Right ventricle myocardium inferior (tissue), 1 donor: ENCODE data around the gene BIVM. TPM values are rescaled to one million over a fixed set of nuclear protein-coding genes. Genes with fewer than 3 reads are reported as not detected.
A peak's percentile ranks its signal among the peaks of the same experiment; 100 is the strongest.

Source experiments
- ATAC-seq: fragments of 200-7000 bp; cut with Tn5 transposase; one replicate; pipeline ENCODE4 v1.9.1; 2020; ENCODE audit warnings: mild to moderate bottlenecking, moderate library complexity
- DNase-seq: peaks from one replicate; pipeline ENCODE4 v3.0.0; 2021; ENCODE audit errors: missing footprints
- intact Hi-C: fragments of 100-400 bp; cut with DNase I; formaldehyde crosslinking; loops from one replicate; pipeline ENCODE4 v1.11.0; 2022
- long read RNA-seq: library from polyadenylated mRNA; unstranded; transcript quantifications from one replicate; pipeline ENCODE4 v2.0.0, GENCODE V29; 2021
- total RNA-seq: library from RNA; stranded (reverse); fragmentation: NEBNext Ultra II Directional; extraction: Animal tissue kit (Norgen Biotek cat#: 25700); gene quantifications from one replicate; pipeline ENCODE4 v1.2.1, GENCODE V29; 2021
- donor health status: DM: no; HTN: yes; CAD: no; lungs with severe emphysema.

BIVM gene, protein sequence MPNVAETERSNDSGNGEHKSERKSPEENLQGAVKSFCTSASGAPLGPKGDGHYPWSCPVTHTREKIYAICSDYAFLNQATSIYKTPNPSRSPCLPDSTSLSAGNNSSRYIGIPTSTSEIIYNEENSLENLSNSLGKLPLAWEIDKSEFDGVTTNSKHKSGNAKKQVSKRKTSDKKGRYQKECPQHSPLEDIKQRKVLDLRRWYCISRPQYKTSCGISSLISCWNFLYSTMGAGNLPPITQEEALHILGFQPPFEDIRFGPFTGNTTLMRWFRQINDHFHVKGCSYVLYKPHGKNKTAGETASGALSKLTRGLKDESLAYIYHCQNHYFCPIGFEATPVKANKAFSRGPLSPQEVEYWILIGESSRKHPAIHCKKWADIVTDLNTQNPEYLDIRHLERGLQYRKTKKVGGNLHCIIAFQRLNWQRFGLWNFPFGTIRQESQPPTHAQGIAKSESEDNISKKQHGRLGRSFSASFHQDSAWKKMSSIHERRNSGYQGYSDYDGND
- 32.4 TPM for total RNA-seq
- long read RNA-seq, partial matches to known transcripts: 0 of 18 reads
- long read RNA-seq, other reads (novel, unspliced or antisense): 18 of 18 reads

DNA sequence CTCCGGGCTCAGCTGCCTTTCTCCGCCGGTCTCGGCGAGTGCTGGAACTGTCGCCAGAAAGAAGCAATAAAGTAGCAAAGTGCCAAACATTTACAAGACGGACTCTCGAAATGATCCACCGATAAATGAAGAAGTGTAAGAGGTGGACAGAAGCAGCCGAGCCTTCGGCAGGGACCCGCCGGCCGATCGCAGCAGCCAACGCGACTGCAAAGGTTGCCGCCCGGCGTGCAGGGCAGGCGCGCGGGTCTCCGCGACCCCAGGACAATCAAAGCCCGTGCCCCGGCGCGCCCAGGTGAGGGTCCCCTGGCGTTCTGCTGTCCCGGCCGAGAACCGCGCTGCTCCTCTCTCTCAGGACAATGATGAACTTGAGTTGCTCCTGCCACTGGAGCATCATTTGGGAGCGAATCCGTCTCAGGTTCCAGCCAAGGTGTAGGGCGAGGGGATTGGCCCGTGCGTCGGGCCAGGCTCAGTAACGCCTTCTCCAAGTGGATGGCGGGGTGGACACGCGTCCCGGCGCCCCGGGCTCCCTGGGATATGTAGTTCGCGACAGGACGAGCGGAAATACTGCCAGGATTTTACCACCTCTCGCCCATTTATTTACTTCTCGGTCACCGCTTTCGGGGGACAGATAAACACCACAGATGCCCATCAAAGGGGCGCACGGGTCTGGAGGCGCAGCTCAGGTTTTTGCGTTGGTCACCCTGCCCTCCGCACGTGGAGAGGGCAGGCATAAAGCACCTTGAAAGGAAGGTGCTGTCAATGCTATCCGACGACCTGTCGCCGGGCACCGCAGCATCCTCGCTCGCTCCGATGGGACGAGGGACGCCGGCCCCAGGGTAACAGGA, at the start of gene BIVM, which contains the start of gene POGLUT2:
BIVM (plus strand) TSS at position 539 of the 845 bp plus-strand sequence. CDS start 8,149 bp downstream, outside the sequence.
POGLUT2 (minus strand) TSS at position 396 of the 845 bp plus-strand sequence; CDS start at position 90, 306 bp downstream.
- peak; percentile 93 for ATAC-seq
- peak; percentile 94 for DNase-seq
- intact Hi-C loops: loop anchor here (1.0 kb wide), 1 partner anchor 26 kb away; the partner anchor contains the start of gene TEX30

DNA sequence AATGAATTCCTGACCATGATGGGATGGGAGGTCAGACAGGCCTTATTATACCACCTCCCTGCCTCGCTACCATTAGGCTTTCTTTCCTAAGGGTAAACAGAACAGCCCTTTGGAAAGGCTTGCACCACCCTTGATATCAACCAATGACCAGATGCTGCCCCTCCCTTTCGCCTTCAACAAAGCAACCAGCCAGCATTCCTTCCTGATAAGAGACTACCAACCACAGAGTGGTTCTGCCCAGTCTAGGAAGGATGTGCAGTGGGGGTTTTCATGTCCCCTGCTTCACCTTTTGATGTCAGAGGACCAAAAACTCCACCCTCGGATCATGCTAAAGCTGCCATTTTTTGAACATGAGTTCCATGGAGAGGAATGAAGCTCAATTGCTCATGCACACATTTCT, 47.0 kb upstream of the BIVM start:
- ATAC-seq: no peak
- intact Hi-C loops: no loop called here
- no peak for DNase-seq

GRCh38 chr13:102757006-102757405, 41.9 kb upstream of the BIVM start:
- ATAC-seq: no peak
- intact Hi-C loops: no loop called here
- DNase-seq: no peak

GRCh38 chr13:102758842-102759241, 40.1 kb upstream of the BIVM start:
- DNase-seq: no peak
- intact Hi-C loops: no loop called here
- peak; percentile 50 for ATAC-seq

GRCh38 chr13:102761071-102761470, 37.8 kb upstream of the BIVM start:
- DNase-seq (no peak), ATAC-seq (no peak)
- intact Hi-C loops: no loop called here

- intact Hi-C loops: no loop called here
- ATAC-seq (no peak), DNase-seq (no peak)
Observed at GRCh38 chr13:102763741-102764140, 35.2 kb upstream of the BIVM start.

DNA sequence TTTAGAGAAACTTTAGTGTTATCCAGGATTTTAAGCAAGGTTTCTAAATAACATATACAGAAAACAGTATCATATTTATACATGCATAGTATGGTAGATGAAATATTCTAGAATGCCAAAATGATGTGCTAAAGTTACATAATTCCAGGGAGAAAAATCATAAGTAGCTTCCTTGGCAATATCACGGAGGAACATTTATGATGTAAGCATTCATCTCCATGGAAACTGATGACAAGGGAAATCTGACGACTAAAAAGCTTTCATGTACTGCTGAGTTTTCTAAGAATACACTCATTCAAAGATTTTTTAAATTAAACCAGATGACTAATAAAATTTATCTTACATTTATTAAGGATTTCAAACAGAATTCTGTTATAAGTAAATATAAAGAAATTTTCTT, 30.0 kb upstream of the BIVM start:
- ATAC-seq (no peak), DNase-seq (no peak)
- intact Hi-C loops: no loop called here

- ATAC-seq (no peak), DNase-seq (no peak)
- intact Hi-C loops: no loop called here
Observed at GRCh38 chr13:102769679-102770078, 29.2 kb upstream of the BIVM start.

DNA sequence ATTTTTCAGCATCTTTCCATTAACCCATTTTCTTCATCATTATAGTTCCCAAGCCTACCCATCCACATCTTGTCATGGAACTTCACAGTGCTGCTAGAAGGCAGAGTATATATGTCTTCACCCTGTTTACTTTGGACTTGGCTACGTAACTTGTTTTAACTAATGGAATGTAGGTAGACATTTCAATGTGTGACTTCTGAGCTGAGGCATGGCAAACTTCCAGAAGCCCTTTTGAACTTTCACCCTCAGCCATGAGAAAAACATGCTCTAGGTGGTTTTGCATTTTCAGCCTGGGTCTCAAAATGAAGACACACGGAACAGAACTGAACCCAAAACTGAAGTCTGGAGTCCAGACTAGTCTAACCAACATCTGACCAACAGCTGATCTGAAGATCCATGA, 28.5 kb upstream of the BIVM start:
- intact Hi-C loops: no loop called here
- ATAC-seq (no peak), DNase-seq (no peak)

GRCh38 chr13:102771298-102772041, 27.4 kb upstream of the BIVM start:
- ATAC-seq (no peak), DNase-seq (no peak)
- intact Hi-C loops: loop anchor here (2.0 kb wide), 1 partner anchor 175 kb away; the partner anchor contains the start of gene TPP2

- intact Hi-C loops: loop anchor here (2.0 kb wide), 1 partner anchor 175 kb away; the partner anchor contains the start of gene TPP2
- DNase-seq (no peak), ATAC-seq (no peak)
Observed at GRCh38 chr13:102772042-102772425, 26.9 kb upstream of the BIVM start.

GRCh38 chr13:102773441-102774213, 25.3 kb upstream of the BIVM start, which contains the start of gene TEX30:
TSS of gene TEX30 (minus strand) at chr13:102773786. CDS start at chr13:102770026, 3,760 bp downstream.
- peak; percentile 100 for ATAC-seq
- intact Hi-C loops: loop anchor here (1.0 to 2.0 kb wide), 2 partner anchors 26 to 177 kb away; partner anchors contain the start of genes BIVM and TPP2

DNA sequence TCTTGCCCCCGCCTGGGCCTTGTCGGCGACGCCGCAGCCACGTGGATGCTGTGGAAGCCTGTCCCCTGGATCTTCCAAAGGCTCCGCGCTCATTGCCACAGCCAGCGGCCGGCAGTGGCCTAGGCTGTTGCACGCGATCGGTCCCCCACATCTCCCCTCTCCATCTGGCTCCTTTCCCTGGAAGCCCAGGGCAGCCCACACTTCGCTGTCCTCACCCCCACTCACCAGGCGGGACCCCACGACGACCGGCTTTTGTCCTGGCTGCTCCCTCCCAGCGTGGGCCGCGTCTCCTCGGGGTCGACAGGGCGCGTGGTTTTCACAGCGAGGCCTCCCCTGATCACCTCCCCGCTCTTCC, 24.7 kb upstream of the BIVM start:
- ATAC-seq (peak; percentile 15), DNase-seq (no peak)
- intact Hi-C loops: no loop called here

More at GRCh38 chr13:102773441-102774213, 25.3 kb upstream of the BIVM start, which contains the start of gene TEX30:
- peak; percentile 92 for DNase-seq

- DNase-seq: no peak
- ATAC-seq: no peak
- intact Hi-C loops: no loop called here
Observed at GRCh38 chr13:102774591-102775520, 24.1 kb upstream of the BIVM start.

- intact Hi-C loops: no loop called here
- DNase-seq (no peak), ATAC-seq (no peak)
Observed at GRCh38 chr13:102776271-102776670, 22.6 kb upstream of the BIVM start.

GRCh38 chr13:102777736-102778135, 21.2 kb upstream of the BIVM start:
- DNase-seq (no peak), ATAC-seq (no peak)
- intact Hi-C loops: no loop called here
